Right atrium auricular region (tissue), 2 donors: ENCODE results near the gene SRD5A1. TPM values are rescaled to one million over a fixed set of nuclear protein-coding genes. Genes with fewer than 3 reads are reported as not detected.

Experiments
- DNase-seq: peaks from one replicate; pipeline ENCODE4 v3.0.0-alpha.2; 2019; ENCODE audit warnings: low spot score
- H3K27ac ChIP-seq, 2 donors: fragments of 200-600 bp; sonication (generic); 1 replicate in 1 of 2; 2 replicates in 1 of 2; pipeline ENCODE4 v1.5.1; 2016 to 2019
- H3K27me3 ChIP-seq, 2 donors: fragments of 200-600 bp; sonication (generic); one replicate each; pipeline versions ENCODE4 v1.5.1 to v1.6.0; 2017 to 2019
- H3K36me3 ChIP-seq: fragments of 200-600 bp; sonication (generic); one replicate; pipeline ENCODE4 v1.5.1; 2016
- H3K4me1 ChIP-seq, 2 donors: fragments of 200-600 bp; sonication (generic); one replicate each; pipeline versions ENCODE4 v1.5.1 to v1.6.0; 2017 to 2019
- H3K4me3 ChIP-seq, 2 donors: fragments of 200-600 bp; sonication (generic); 1 replicate in 1 of 2; 2 replicates in 1 of 2; pipeline ENCODE4 v1.5.1; 2017 to 2019; ENCODE audit warnings: mild to moderate bottlenecking in 1 of 2, moderate library complexity in 1 of 2
- H3K9me3 ChIP-seq, 2 donors: fragments of 200-600 bp; sonication (generic); one replicate each; pipeline ENCODE4 v1.5.1; 2019
- CTCF ChIP-seq, 2 donors: fragments of 200-600 bp; sonication (generic); IDR thresholded peaks; one replicate each; pipeline ENCODE4 v1.5.1; 2019; ENCODE audit warnings: antibody characterized with exemption in 2 of 2
- total RNA-seq, 2 donors: library from RNA; depleted of rRNA; stranded (reverse); fragments of >200 nt; gene quantifications; one replicate each; pipeline ENCODE4 v1.1.0, GENCODE V29; 2016

Gene SRD5A1
- total RNA-seq, 2 donors from 2014 or later = 0.67 to 1.2 TPM

- peaks cover 0 to 14% of the 10 kb centered on the region in 2 donors for H3K4me1 ChIP-seq
- DNase-seq = no peak
- H3K9me3 ChIP-seq = no peaks in the 10 kb centered on the region
- no peaks in the 10 kb centered on the region for H3K36me3 ChIP-seq
- no peak for TF ChIP-seq CTCF (IDR thresholded peaks at IDR 0.05)
- no peak overlapping the region for H3K4me3 ChIP-seq
- H3K27ac ChIP-seq = no peak overlapping the region
- no peaks in the 10 kb centered on the region for H3K27me3 ChIP-seq
Measured at GRCh38 chr5:6700074-6700684, 66.9 kb downstream of the SRD5A1 start.

- H3K27me3 ChIP-seq = no peaks in the 10 kb centered on the region
- no peak for TF ChIP-seq CTCF (IDR thresholded peaks at IDR 0.05)
- DNase-seq = no peak
- no peak overlapping the region for H3K27ac ChIP-seq
- peaks cover 0 to 15% of the 10 kb centered on the region in 2 donors for H3K4me1 ChIP-seq
- no peaks in the 10 kb centered on the region for H3K9me3 ChIP-seq
- H3K4me3 ChIP-seq = no peak overlapping the region
- H3K36me3 ChIP-seq = no peaks in the 10 kb centered on the region
Measured at GRCh38 chr5:6700685-6701355, 67.6 kb downstream of the SRD5A1 start.

- peaks cover 0 to 15% of the 10 kb centered on the region in 2 donors for H3K4me1 ChIP-seq
- no peaks in the 10 kb centered on the region for H3K9me3 ChIP-seq
- no peak for DNase-seq
- no peak overlapping the region for H3K27ac ChIP-seq
- TF ChIP-seq CTCF (IDR thresholded peaks at IDR 0.05) = no peak
- no peaks in the 10 kb centered on the region for H3K36me3 ChIP-seq
- no peak overlapping the region for H3K4me3 ChIP-seq
- H3K27me3 ChIP-seq = no peaks in the 10 kb centered on the region
Measured at GRCh38 chr5:6701491-6701890, 68.3 kb downstream of the SRD5A1 start.

GRCh38 chr5:6702633-6703032, 69.4 kb downstream of the SRD5A1 start:
- no peak for TF ChIP-seq CTCF (IDR thresholded peaks at IDR 0.05)
- no peak overlapping the region for H3K27ac ChIP-seq
- no peaks in the 10 kb centered on the region for H3K36me3 ChIP-seq
- H3K4me1 ChIP-seq = peaks cover 0 to 15% of the 10 kb centered on the region in 2 donors
- H3K9me3 ChIP-seq = no peaks in the 10 kb centered on the region
- H3K27me3 ChIP-seq = no peaks in the 10 kb centered on the region
- no peak for DNase-seq
- H3K4me3 ChIP-seq = no peak overlapping the region

GRCh38 chr5:6703806-6704205, 70.6 kb downstream of the SRD5A1 start:
- DNase-seq = no peak
- no peak overlapping the region for H3K4me3 ChIP-seq
- H3K27me3 ChIP-seq = no peaks in the 10 kb centered on the region
- H3K36me3 ChIP-seq = no peaks in the 10 kb centered on the region
- H3K4me1 ChIP-seq = peaks cover 0 to 15% of the 10 kb centered on the region in 2 donors
- H3K27ac ChIP-seq = peak overlapping the region; percentile 80 to 94
- no peak for TF ChIP-seq CTCF (IDR thresholded peaks at IDR 0.05)
- H3K9me3 ChIP-seq = no peaks in the 10 kb centered on the region
